Stimulated activated CD4-positive, alpha-beta T cell treated with anti-CD3 and anti-CD28 coated beads, Interleukin-1b, Interleukin-23, amount 100 ng/mL, for 24 hours (primary cell): ENCODE results near the gene COL15A1.
"Not testable (repeated sequence)": the region's sequence is repeated elsewhere in the genome, so short reads cannot be mapped to it uniquely, and the experiment has no call there.

Source experiments
- DNase-seq, 4 experiments: peaks; one replicate each; pipeline ENCODE4 v3.0.0-alpha.2; 2020; ENCODE audit warnings: low read depth in 4 of 4, low spot score in 1 of 4

COL15A1 gene

GRCh38 chr9:99075246-99075912 lies 131.7 kb downstream of the COL15A1 start:
- no peak for DNase-seq

GRCh38 chr9:99076030-99076429 lies 132.3 kb downstream of the COL15A1 start:
- DNase-seq = no peak

DNA sequence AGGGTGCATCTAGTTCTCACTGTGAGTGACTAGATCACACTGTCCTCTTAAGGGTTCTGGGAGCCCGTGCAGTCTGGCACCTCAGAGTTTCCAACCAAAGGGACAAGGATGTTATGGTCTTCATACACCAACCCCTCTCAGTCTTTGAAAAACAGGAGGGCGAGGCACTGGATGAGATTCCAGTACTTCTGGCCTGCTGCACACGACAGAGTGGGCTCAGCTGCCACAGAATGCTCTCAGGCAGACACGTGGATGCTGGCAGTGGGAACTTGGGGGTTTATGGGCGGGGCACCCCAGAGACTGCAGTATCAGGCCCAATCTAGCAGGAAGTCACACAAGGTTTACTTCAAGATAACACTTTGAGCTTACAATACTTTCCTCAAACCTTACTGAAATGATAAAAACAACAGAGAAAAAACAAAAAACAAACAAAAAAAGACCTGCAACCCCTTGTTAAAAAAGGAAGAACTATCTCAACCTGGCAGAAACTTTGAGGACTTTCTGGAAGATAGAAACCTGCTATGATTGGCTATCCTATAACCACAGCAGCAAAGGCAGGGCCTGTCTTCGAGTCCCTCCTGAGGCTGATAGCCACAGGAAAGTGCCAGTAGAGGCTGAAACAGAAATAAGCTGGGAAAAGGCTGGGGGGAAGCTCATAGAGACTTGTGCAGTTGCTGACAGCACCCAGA lies 132.9 kb downstream of the COL15A1 start:
- no peak for DNase-seq

- no peak for DNase-seq
Measured at GRCh38 chr9:99078717-99079116, 135.0 kb downstream of the COL15A1 start.

DNA sequence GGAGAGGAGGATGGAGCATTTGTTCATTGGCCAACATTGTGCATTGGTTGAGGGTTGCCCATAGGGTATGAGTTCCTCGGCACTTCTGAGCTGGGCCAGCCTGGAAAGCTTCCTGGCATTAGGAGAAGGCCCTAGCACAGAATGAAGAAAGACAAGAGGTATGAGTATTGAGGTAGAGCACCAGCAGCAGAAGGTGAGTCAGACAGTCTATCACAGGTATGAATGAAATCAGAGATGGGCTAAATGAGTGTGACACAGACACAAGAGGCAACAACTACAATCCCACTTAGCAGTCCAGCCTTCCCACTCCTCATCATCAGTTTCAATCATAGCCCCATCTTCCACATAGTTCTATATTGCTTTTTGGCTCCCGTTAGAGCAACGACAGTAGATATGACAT lies 135.8 kb downstream of the COL15A1 start:
- no peak for DNase-seq

- DNase-seq = no peak
Measured at GRCh38 chr9:99083051-99083450, 139.3 kb downstream of the COL15A1 start.

GRCh38 chr9:99085949-99086948 lies 142.5 kb downstream of the COL15A1 start:
- no peak for DNase-seq

- DNase-seq = no peak
Measured at GRCh38 chr9:99087462-99087861, 143.8 kb downstream of the COL15A1 start.

- DNase-seq = no peak
Measured at GRCh38 chr9:99090336-99091130, 146.8 kb downstream of the COL15A1 start.

DNA sequence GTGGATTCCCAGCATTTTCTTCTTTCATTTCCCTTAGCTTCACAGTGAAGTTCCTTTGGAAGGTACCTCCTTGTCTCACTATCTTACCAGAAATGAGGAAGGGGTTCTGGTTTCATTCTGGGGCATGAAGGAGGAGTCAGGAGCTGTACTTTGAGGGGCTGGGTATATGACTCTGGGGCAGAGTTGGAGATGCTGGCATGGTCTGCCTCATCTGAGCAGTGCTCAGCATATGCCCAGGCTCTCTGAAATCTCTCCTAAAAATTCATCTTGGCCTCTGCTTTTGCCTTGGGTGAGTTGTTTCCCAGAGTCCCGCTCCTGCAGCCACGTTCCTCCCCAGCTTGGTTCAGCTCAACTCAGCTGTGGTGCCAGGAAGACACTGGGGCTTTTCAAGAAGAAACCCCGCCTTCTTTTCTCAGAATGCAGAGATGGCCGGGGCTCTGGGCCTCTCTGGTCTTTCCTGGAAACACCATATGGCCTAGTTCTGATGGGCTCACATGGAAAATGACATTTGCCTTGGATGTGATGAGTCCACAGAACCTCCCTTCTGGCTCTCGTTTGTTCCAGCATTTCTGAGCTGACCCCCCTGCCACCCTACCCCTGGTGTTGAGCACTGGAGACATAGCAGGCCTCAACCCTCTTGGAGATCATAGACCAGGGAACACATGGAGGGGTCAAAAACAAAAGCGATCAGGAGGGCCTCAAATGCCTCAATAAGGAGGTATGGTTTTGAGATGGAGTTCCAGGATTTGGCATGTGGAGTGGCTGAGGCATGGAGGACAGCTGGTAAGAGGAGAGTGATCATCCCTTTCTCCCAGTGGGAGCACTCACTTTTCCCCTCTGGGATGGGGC lies 149.2 kb downstream of the COL15A1 start:
- no peak for DNase-seq

GRCh38 chr9:99093492-99093791 lies 149.7 kb downstream of the COL15A1 start:
- DNase-seq = no peak

GRCh38 chr9:99095565-99095964 lies 151.9 kb downstream of the COL15A1 start:
- no peak for DNase-seq

DNA sequence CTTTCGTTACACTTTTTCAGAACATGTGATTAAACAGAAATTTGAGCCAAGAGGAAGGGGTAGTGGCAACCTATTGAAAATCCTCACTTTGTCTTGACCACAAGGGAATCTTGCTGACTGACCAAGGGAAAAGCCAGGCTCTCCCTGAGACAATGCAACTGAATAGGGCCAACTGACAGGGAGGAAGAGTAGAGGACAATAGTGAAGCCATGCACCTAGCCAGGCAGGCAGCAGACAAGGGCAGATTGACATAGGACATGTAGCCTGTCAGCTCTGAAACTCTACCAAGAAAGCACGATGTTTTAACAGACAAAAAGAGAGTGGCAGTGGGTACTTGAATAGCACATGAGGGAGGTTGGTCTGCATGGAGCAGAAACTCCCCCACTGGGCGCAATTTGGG lies 152.7 kb downstream of the COL15A1 start:
- no peak for DNase-seq

- not testable (repeated sequence) for DNase-seq
Measured at GRCh38 chr9:99099806-99100585, 156.3 kb downstream of the COL15A1 start.

DNA sequence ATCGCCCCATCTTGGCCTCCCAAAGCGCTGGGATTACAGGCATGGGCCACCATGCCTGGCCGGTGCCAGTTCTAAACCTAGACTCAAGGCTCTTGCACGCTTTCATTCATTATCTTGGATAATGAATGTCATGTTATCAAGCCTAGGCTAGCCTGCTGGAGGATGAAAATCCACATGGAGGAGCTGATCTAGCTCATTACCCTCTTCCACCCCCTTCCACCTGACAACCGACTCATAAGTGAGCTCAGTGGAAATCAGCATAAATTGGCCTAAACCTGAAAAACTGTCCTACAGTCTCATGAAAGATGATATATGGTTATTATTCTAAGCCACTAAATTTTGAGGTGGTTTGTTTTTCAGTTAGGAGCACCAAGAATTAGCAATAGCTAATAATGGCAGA lies 157.6 kb downstream of the COL15A1 start:
- DNase-seq = no peak

- no peak for DNase-seq
Measured at GRCh38 chr9:99101812-99102211, 158.1 kb downstream of the COL15A1 start.

GRCh38 chr9:99103054-99103895 lies 159.6 kb downstream of the COL15A1 start:
- no peak for DNase-seq

- no peak for DNase-seq
Measured at GRCh38 chr9:99103901-99104458, 160.3 kb downstream of the COL15A1 start.
